Renal cortical epithelial cell (primary cell): ENCODE data around the gene TIGIT. TPM values are rescaled to one million over a fixed set of nuclear protein-coding genes. Genes with fewer than 3 reads are reported as not detected.

Experiments
- DNase-seq: peaks from one replicate; pipeline ENCODE4 v3.0.0-alpha.2; 2011; ENCODE audit warnings: low read depth
- total RNA-seq: library from RNA; depleted of rRNA; stranded (reverse); fragments of >200 nt; gene quantifications from 2 replicates; pipeline ENCODE4 v1.2.3, GENCODE V29; 2014

Gene TIGIT
- total RNA-seq, 1 donor from 2014 or later, result not detected

DNA sequence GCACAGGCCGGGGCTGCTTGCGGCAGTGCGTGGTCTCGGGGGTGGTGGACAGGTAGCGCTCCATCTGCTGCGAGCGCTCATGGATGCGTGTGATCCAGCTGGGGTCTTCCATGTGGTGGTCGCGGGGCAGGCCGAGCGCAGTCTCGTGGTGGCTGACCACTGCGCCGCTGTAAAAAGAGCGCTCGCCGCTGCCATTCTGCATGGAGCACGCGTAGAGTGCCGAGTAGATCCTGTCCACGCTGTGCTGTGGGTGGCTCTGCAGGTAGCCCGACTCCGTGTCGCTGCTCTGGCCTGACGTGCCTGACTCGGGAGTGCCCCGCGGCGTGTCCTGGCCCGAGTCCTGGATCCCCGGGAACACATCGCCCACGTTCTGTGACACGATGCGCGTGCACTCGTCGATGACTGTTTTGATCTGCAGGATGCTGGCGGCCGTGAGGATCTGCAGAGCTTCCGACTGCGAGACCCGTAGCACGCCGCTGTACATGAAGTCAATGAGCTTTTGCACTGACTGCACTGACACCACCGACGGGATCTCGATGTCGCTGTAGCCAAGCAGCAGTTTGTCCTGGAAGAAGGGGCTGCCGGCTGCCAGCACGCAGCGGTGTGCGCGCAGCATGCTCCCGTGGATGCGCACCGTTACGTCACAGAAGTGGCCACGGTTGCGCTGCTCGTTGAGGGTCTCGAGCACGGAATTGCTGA is 57.4 kb downstream of the TIGIT start:
- no peak for DNase-seq

DNA sequence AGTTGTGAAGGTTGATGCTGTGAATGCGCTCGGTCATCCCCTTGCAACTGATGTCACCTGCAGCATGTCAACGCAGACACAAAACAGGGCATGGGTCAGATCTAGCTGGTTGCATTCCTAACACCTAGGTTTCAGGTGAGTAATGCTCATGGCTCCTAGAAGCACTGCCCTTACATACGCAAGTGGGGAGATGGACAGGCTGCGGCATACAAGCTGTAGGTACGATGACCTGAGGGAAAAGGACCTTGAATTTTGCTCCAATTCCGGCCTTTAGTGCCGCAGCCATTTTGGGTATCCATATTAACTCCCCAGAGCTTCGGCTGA is 58.0 kb downstream of the TIGIT start:
- DNase-seq, result no peak

DNA sequence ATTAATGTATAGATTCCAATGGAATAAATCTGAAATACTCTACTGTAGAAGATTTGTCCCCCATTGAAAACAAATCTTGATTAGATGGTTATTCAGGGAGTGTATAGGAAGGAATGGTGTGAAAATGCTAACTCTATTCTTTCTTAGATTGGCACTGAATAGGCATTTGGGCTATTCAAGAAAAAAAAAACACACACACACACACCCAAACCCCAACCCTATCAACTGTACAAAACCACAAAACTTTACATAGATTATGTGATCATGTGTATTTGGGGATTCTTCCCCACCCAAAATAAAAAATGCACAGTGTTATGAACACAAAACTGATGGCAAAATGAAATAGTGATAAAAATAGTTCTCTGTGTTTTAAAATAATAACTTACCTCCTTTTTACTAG is 61.8 kb downstream of the TIGIT start:
- no peak for DNase-seq

DNA sequence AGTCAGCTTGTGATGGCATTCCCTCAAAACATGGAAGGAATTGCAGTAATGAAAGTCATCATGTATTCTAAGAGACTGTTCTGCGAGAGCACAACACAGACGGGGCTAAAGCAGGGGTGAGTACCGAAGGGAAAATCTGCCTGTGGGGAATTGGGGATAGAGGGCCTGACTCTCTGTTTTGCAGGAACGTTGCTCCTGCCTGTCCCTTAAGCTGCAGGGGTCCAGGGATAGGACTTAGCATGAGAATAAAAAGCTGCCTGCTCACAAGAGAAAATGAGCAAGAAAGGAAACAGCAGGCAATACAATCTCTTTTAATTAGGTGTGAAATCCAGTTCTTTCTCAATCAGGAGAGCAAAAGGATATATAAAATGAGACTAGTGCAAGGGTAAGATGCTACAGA is 62.2 kb downstream of the TIGIT start:
- DNase-seq, result no peak

- DNase-seq, result no peak
Observed at GRCh38 chr3:114356525-114356924, 62.7 kb downstream of the TIGIT start.

Other genes with a start within 250 kb of the TIGIT start
- gene CCDC191, start 237.5 kb upstream of the TIGIT start, total RNA-seq, result 1.6 and 6.4 TPM in 2 replicates
- 21.0 and 24.3 TPM in 2 replicates for gene QTRT2, start 237.3 kb upstream of the TIGIT start, total RNA-seq
- gene DRD3, start 115.0 kb upstream of the TIGIT start, total RNA-seq, result not detected in 2 replicates
- gene ZNF80, start 56.5 kb upstream of the TIGIT start, total RNA-seq, result not detected in 2 replicates